Ammon's horn (tissue), 1 donor: ENCODE data around the gene IRAK1.

ENCODE experiments used
- DNase-seq: peaks from one replicate; pipeline ENCODE4 v3.0.0-alpha.2; 2016; ENCODE audit warnings: low spot score

IRAK1 gene

GRCh38 chrX:153971124-153971449 lies 48.6 kb downstream of the IRAK1 start:
- DNase-seq: peak; percentile 83

DNA sequence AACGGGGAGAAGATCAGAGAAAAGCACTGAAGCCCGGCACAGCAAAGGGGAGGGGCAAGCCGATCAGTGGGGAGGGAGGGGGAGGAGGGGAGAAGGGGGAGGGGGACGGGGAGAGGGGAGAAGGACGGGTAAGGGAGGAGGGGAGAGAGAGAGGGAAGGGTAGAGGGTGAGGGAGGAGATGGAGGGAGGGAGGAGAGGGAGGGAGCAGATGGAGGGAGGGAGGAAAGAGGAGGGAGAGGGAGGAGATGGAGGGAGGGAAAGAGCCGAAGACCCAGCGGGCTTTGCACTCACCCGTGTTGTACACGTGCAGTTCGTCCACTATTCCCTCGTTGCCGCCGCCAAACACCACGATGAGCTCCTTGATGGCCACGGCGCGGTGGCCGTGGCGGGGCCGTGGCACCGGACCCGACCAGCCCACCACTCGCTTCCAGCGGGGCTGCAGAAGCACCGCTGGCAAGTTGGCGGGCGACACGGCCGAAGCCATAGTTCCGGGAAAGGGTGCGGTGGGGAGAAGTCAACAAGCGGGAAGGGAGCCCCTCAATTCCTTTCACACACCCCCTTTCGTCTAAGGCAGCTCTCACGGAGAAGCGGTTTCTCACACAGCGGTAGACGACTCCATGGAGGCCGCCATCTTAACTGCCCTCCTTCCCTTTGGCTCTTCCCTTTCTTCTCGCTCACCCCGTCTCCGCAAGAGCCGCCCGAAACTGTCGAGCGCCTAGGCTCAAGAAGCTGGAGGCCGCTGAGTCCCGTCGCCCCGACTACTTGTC lies 49.2 kb downstream of the IRAK1 start:
- peak; percentile 82 for DNase-seq

DNA sequence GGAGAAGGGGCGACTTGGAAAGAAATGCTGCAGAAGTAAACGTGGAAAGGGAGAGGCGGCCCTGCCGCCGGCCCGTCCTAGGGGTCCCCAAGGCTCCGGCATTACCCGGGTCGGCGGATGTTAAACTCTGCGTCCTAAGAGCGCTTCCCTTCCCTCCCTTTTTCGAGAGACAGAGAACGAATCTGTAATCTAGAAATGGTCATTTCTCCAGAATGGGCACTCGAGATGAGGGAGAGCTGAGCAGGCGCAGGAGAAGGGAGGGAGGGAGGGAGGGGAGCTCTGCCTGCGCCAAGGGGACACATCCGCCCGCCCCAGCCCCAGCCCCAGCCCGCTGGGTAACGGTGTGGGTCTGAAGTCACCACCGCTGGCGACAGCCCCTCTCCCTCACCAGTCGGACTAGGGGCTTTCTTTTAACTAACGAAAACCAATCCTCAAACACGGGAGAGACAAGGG lies 49.8 kb downstream of the IRAK1 start:
- DNase-seq: peak; percentile 58

DNA sequence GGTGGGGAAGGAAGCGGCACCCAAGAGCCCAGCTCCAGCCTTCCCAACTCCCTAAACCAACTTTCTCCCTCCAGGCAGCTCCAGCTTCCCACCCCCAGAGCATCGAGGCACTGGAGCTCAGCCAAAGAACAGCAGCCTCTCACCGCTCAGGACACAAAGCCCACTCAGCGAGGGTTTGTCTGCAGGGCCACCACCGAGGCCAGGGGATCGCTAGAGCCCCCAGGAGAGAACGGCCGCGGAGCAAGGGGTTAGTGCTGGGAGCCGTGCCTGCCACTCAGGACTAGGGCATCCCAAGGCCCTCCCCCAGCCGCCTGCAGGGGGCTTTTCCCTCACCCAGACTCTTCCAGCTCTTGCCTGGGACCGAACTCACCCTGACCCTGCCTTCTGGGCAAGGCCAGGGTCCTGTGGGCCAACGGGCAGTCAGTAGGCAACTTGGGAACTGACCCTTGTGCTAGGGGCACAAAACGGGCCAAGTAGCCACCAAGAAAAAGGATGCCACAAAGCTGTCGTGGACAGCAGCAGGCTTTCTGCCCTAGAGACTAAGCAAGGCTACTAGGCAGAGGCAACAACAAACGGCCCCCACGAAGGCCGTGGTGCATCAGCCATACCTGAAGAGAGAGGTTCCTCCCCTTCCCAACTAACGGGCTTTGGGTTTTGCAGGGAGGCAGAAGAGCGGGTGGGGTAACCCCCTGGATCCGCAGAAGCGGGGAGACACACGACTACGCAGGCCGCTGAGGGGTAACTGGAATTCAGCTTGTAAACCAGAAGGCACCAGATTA lies 50.4 kb downstream of the IRAK1 start:
- DNase-seq: no peak

DNA sequence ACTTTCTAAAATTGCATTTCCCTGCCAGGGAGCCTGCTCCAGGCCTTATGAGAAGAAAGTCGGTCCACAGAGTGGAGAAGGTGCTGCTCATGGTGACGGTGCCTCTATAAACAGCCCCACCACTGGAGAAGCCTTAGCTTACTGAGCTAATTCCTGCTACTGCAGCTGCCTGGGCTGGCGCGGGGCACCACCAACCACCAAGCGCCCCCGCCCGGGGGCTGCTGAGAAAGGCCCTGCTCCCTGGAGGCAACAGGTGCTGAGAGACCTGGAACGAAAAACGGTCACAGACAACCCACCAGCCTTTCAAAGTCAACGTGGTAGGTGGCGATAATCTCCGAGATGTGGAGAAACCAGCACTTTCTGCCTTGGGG lies 51.0 kb downstream of the IRAK1 start:
- DNase-seq: no peak

- DNase-seq: no peak
These were observed 51.4 kb downstream of the IRAK1 start for GRCh38 chrX:153968255-153968654.

DNA sequence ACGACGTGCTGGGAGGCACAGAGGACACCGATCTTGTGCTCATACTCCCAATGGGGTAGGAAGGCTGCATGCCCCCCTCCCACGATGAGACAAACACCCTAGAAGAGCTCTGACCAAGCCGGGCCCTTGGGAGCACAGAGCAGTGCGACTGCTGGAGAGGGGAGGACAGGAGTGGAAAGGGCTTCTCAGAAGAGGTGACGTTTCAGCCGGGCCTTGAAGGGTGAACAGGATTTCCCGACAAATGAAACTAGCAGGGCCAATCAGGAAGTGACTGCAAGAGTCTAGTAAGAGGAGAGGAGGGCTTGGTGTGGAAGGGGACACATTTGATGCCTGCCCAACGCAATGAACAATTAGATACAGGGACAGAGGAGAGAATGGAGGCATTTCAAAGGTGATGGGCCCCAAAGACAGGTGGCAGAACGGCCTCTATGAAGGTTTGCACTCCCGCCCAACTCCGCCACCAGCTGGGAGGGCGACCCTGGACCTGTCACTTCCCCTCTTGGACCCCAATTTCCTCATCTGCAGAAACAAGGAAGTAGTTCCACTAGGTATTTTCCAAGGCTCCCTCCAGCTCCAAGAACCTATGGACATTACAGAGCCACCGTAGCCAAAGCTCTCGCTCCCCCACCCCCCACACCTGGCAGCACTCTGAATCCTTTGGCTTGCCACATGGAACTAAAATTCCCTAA lies 52.0 kb downstream of the IRAK1 start:
- no peak for DNase-seq

DNA sequence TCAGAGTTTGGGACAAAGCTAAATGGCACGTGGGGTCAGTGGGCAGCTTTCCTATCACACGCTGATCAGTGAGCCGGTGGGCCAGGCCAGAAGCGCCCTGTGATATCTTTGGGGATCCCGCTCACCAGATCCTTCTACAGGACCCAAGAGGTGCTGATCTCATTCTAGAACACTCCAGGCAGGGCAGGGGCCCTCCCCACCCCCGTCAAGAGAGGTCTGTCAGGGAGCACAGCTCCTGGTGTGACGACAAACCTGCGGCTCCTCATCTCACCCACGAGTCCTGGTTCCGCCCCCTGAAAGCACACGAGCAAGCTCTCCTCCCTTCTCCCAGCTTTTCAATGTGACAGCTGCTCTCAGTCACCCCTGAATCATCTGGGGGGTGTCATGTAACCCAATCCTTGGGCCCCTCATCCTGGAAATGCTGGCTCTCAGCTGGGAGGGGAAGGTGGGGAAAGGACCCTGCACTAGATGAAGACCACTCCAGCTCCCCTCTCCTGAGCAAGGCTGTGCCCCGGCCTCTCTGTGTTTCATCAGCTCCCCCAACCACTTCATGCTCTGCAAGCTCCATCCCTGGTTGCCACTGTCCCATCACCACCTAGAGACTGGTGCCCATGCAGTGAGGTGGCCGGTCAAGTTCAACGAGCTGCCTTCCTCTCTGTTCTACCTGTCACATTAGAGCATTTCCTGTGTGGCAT lies 52.7 kb downstream of the IRAK1 start:
- no peak for DNase-seq

- no peak for DNase-seq
These were observed 53.4 kb downstream of the IRAK1 start for GRCh38 chrX:153966283-153966688.

- no peak for DNase-seq
These were observed 54.3 kb downstream of the IRAK1 start for GRCh38 chrX:153965406-153965805.

- no peak for DNase-seq
These were observed 55.6 kb downstream of the IRAK1 start for GRCh38 chrX:153964105-153964504.

DNA sequence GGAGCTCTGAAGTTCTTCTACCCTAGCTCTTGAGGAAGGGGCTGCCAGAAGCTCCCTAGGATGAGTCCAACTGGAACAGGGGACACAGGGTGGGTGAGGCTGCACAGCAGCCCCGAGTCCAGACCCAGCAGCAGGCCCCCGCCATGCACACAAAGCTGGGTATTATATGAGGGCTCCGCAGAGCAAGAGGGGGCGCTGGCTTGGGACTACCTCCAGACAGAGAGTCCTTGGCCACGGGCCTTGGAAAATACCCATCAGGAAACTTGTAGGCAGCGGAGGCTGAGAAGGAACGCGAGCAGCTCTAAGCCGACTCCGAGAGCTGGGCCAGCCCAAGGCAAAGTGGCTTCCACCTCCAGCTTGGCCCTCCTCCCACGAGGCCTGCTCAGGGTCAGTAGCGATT lies 56.2 kb downstream of the IRAK1 start:
- no peak for DNase-seq

DNA sequence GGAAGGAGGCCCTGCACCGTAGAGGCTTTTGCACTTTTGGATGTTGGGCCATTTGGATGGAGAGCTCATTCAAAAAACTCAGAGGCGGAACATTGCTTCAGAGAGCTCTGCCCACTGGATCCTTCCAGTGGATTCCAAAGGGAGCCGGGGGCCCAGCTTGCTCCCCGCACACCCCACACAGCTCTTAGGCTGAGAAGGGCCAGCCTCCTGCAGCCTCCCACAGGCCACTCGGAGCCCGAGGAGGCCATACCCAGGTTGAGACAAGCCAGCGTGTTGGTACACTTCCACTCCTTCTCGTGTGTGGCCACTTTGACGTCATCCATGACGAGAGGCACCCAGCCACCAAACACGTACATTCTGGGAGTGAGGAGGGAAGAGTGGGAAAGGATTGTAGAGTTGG lies 58.4 kb downstream of the IRAK1 start:
- DNase-seq: no peak

GRCh38 chrX:153960786-153961185 lies 58.9 kb downstream of the IRAK1 start:
- no peak for DNase-seq
